A549 (cell line): Measurements from ENCODE around the gene VEZT. TPM values are rescaled to one million over a fixed set of nuclear protein-coding genes. Genes with fewer than 3 reads are reported as not detected.
A peak's percentile ranks its signal among the peaks of the same experiment; 100 is the strongest.
"Not testable (repeated sequence)": the region's sequence is repeated elsewhere in the genome, so short reads cannot be mapped to it uniquely, and the experiment has no call there.

ENCODE experiments used
- ATAC-seq, 2 experiments: fragments of 200-7000 bp in 1 of 2; fragments of >200 bp in 1 of 2; cut with Nextera tagmentation in 1 of 2; cut with Tn5 transposase in 1 of 2; 3 replicates each; pipeline versions ENCODE4 v1.8.0 to v1.9.1; 2018 to 2020; ENCODE audit warnings: mild to moderate bottlenecking in 1 of 2, moderate library complexity in 1 of 2
- CTCF ChIA-PET: fragments of 300-600 bp; sonication (Branson Sonifier 250); formaldehyde crosslinking; extraction: SDS; loops from one replicate; lab custom pipeline; 2021; ENCODE audit warnings: antibody characterized with exemption, inconsistent platforms; lab: Yijun Ruan, JAX
- POLR2A ChIA-PET: fragments of 350-600 bp; formaldehyde crosslinking; extraction: SDS; loops from one replicate; lab custom pipeline; 2021; ENCODE audit warnings: antibody characterized with exemption, inconsistent platforms; lab: Yijun Ruan, JAX
- DNase-seq, 2 experiments: peaks; one replicate each; pipeline versions ENCODE4 v3.0.0 to v3.0.0-alpha.2; 2011 to 2016; ENCODE audit warnings: low read depth in 1 of 2, low spot score in 1 of 2
- FAIRE-seq: peaks from 2 replicates; lab custom pipeline; 2011; peaks lifted over from hg19 to GRCh38; lab: Jason Lieb, UNC
- H3K27ac ChIP-seq, 2 experiments: fragments of >200 bp; sonication (Bioruptor Twin); formaldehyde crosslinking; 3 replicates each; pipeline ENCODE4 v1.5.1; 2016 to 2017
- H3K4me1 ChIP-seq: fragments of >200 bp; sonication (Bioruptor Twin); formaldehyde crosslinking; 3 replicates; pipeline ENCODE4 v1.6.1; 2016
- H3K4me2 ChIP-seq: fragments of >200 bp; sonication (Bioruptor Twin); formaldehyde crosslinking; 3 replicates; pipeline ENCODE4 v1.6.1; 2016
- H3K4me3 ChIP-seq: fragments of >200 bp; sonication (Bioruptor Twin); formaldehyde crosslinking; 3 replicates; pipeline ENCODE4 v1.5.1; 2016
- H3K9me3 ChIP-seq: fragments of >200 bp; sonication (Bioruptor Twin); formaldehyde crosslinking; 3 replicates; pipeline ENCODE4 v1.6.1; 2016
- ATOH8 ChIP-seq: fragments of 250-450 bp; sonication (Bioruptor Pico); IDR thresholded peaks from 2 replicates; pipeline ENCODE4 v1.5.0; 2020; ENCODE audit warnings: low read depth, mild to moderate bottlenecking, moderate library complexity
- BHLHE40 ChIP-seq: IDR thresholded peaks from 2 replicates; pipeline ENCODE4 v1.6.1; 2012; ENCODE audit warnings: low read depth, low read length, inconsistent platforms
- EHMT2 ChIP-seq: fragments of 200-600 bp; sonication (generic); IDR thresholded peaks from 2 replicates; pipeline ENCODE4 v1.6.1; 2016; ENCODE audit warnings: antibody characterized with exemption, low read depth, mild to moderate bottlenecking, moderate library complexity
- ESRRA ChIP-seq: fragments of 150-350 bp; IDR thresholded peaks from 2 replicates; pipeline ENCODE4 v1.6.1; 2014; ENCODE audit warnings: mild to moderate bottlenecking, low read length, borderline replicate concordance
- HOXB5 ChIP-seq: fragments of 250-450 bp; sonication (Bioruptor Pico); IDR thresholded peaks from 2 replicates; pipeline ENCODE4 v1.5.0; 2020; ENCODE audit warnings: mild to moderate bottlenecking, moderate library complexity
- MYC ChIP-seq: IDR thresholded peaks from 2 replicates; pipeline ENCODE4 v1.6.1; 2012; ENCODE audit warnings: mild to moderate bottlenecking, inconsistent platforms, low read length, improper control_type of control experiment, borderline replicate concordance
- NFE2L2 ChIP-seq: fragments of 150-350 bp; conservative IDR thresholded peaks from 2 replicates; pipeline ENCODE4 v1.6.1; 2014; ENCODE audit warnings: low read length
- POLR2AphosphoS2 ChIP-seq: conservative IDR thresholded peaks from 2 replicates; pipeline ENCODE4 v1.6.1; 2012; ENCODE audit warnings: low read length, improper control_type of control experiment, inconsistent platforms
- WGBS: methylation state at CpG from one replicate; pipeline ENCODE4 v1.1.6; 2017; ENCODE audit errors: missing lambda C conversion rate; 5-methylcytosine and 5-hydroxymethylcytosine counted together
- polyA plus RNA-seq, 4 experiments: library from polyadenylated mRNA; depleted of rRNA in 3 of 4; stranded (reverse); fragments of >200 nt; fragmentation: RNase III in 1 of 4; extraction: RNeasy Plus Mini Kit Qiagen cat#74134 plus additional on column Dnase treatment in 1 of 4; gene quantifications; 2 replicates in 3 of 4; 3 replicates in 1 of 4; pipeline ENCODE4 v1.2.3, GENCODE V29; 2011 to 2017
- TF ChIP-seq, protein P1 (sequence below): fragments of >200 bp; sonication (Bioruptor Twin); formaldehyde crosslinking; IDR thresholded peaks from 3 replicates; pipeline ENCODE4 v1.5.1; 2016
- TF ChIP-seq, protein P2 (sequence below): IDR thresholded peaks from 2 replicates; pipeline ENCODE4 v1.6.1; 2012

VEZT gene
- polyA plus RNA-seq, 2 of the 4 experiments (the other 2 are of a cell fraction), result 87.1 to 259 TPM

DNA sequence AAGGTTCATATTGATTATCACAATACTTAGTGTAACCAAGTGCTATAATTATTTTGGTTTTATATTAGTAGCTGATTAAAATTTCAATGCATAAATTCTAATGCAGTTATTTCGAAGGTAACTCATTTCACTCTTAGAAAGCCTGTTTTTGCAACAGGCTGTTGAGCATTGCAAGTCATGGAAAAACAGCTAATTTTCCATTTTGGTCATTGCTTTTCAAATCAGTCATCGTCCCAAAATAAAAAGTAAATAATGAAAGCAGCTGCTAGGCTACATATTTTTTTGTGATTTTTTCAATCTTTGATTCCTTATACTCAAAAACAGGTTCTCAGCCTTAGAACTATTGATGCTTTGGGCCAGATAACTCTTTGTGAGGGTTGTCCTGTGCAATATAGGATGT is 22.9 kb downstream of the VEZT start:
- FAIRE-seq (no peak), ATAC-seq (no peak), DNase-seq (no peak)
- ChIA-PET POLR2A (no interaction called here), CTCF (no interaction called here)
- Histone ChIP-seq H3K4me2 (no peak overlapping the region), H3K4me1 (peaks cover 67% of the 10 kb centered on the region), H3K27ac (no peak overlapping the region), H3K9me3 (no peaks in the 10 kb centered on the region), H3K4me3 (no peak overlapping the region)
- 89% methylated on average over 2 of the region's 2 CpGs for WGBS
- TF ChIP-seq EHMT2 (no peak), NFE2L2 (peak; percentile 49; the same call in 1 of the 2 replicates)

DNA sequence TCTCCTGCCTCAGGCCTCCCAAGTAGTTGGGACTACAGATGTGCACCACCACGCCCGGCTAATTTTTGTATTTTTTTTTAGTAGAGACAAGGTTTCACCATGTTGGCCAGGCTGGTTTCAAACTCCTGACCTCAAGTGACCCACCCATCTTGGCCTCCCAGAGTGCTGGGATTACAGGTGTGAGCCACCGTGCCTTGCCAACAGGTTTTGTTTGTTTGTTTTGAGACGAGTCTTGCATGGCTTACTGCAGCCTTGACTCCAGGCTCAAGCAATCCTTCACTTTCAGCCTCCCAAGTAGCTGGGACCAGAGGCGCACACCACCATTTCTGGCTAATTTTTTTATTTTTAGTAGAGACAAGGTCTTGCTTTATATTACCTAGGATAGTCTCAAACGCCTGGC is 23.5 kb downstream of the VEZT start:
- H3K9me3 ChIP-seq, H3K4me3 ChIP-seq, DNase-seq, POLR2A ChIA-PET, H3K4me2 ChIP-seq, FAIRE-seq, H3K27ac ChIP-seq, ATAC-seq: not testable (repeated sequence)
- peaks cover 73% of the 10 kb centered on the region for H3K4me1 ChIP-seq
- CTCF ChIA-PET, result interaction anchor here (0.6 kb wide), 1 partner anchor 72 kb away, joined by 3 read pairs; no protein-coding TSS in a partner anchor
- 77% methylated on average over 6 of the region's 6 CpGs for WGBS

DNA sequence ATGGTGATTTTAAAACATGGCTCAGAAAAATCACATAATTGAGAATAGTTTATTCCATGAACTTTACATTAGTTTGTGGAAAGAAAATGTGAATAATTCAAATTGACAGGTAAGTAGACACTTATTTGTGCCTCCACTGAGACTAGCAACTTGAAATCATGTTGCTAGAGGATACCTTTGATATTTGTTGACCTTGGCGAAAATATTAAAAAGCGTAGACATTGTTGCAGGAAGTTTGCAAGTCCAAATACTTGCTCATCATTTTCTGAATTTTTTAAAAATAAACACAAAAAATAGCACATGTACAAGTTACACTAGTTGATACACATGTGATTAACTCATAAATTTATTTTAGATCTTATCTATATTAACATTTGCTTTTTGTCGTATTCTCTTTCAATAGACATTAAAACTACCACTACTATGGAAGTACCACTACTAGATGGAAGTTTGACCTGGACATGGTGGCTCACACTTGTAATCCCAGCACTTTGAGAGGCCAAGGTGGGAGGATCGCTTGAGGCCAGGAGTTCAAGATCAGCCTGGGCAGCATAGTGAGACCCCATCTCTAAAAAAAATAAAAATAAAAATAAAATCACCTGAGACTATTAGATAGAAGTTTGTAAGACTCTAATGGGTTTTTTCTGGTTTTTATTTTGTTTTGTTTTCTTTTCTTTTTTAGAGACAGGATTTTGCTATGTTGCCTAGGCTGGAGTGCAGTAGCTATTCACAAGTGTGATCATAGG is 24.3 kb downstream of the VEZT start:
- TF ChIP-seq EHMT2 (no peak), HOXB5 (CRISPR knock-in tag) (no peak), MYC (no peak), BHLHE40 (no peak)
- TF ChIP-seq, protein P1, sequence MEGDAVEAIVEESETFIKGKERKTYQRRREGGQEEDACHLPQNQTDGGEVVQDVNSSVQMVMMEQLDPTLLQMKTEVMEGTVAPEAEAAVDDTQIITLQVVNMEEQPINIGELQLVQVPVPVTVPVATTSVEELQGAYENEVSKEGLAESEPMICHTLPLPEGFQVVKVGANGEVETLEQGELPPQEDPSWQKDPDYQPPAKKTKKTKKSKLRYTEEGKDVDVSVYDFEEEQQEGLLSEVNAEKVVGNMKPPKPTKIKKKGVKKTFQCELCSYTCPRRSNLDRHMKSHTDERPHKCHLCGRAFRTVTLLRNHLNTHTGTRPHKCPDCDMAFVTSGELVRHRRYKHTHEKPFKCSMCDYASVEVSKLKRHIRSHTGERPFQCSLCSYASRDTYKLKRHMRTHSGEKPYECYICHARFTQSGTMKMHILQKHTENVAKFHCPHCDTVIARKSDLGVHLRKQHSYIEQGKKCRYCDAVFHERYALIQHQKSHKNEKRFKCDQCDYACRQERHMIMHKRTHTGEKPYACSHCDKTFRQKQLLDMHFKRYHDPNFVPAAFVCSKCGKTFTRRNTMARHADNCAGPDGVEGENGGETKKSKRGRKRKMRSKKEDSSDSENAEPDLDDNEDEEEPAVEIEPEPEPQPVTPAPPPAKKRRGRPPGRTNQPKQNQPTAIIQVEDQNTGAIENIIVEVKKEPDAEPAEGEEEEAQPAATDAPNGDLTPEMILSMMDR, result no peak
- TF ChIP-seq, protein P2, sequence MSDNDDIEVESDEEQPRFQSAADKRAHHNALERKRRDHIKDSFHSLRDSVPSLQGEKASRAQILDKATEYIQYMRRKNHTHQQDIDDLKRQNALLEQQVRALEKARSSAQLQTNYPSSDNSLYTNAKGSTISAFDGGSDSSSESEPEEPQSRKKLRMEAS, result no peak
- TF ChIP-seq, all 56 proteins: peak for 0
- Histone ChIP-seq H3K4me1 (peaks cover 74% of the 10 kb centered on the region), H3K4me2 (no peak overlapping the region), H3K27ac (no peak overlapping the region), H3K4me3 (no peak overlapping the region), H3K9me3 (no peaks in the 10 kb centered on the region)
- ATAC-seq, result no peak
- FAIRE-seq, result no peak
- POLR2A ChIA-PET, result no interaction called here
- 89% methylated on average over 4 of the region's 4 CpGs for WGBS
- CTCF ChIA-PET, result interaction anchor here (1.3 to 5.6 kb wide), 2 partner anchors 93 to 169 kb away, joined by 4 to 31 read pairs; partner anchors contain the start of gene NR2C1
- no peak for DNase-seq

DNA sequence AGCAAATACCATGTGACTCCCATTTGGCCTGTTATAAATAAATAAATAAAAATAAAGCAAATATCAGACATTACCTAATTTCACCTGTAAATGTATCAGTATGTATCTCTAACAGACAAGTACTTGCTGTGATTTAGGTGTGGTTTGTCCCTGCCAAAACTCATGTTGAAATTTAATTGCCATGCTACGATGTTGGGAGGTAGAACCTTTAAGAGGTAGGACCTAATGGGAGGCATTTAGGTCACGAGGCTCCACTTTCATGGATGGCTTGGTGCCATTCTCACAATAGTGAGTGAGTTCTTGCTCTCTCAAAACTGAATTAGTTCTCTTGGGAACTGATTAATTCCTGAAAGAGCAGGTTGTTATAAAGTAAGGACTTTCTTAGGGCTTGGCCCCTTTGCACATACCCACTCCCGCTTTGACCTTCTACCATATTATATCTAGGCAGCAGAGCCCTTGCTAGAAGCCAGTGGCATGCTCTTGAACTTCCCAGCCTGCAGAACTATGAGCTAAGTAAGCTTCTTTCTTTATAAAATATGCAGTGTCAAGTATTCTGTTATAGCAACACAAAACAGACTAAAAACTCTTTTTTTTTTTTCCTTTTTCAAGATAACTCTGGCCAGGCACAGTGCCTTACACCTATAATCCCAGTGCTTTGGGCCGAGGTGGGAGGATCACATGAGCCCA is 26.0 kb downstream of the VEZT start:
- ATAC-seq, result no peak
- 89% methylated on average over 4 of the region's 4 CpGs for WGBS

More for the DNA sequence above, 26.0 kb downstream of the VEZT start:
- H3K4me2 ChIP-seq, result no peak overlapping the region; the same call in 2 of the 3 replicates
- CTCF ChIA-PET, result interaction anchor here (0.6 to 5.6 kb wide), 4 partner anchors 53 to 253 kb away, joined by 3 to 31 read pairs (median 4); partner anchors contain the start of gene NR2C1
- FAIRE-seq (no peak), DNase-seq (no peak)
- H3K4me3 ChIP-seq, result no peak overlapping the region
- 0 out of 2 replicates have a peak, but pooled peaks have one; percentile 14 for TF ChIP-seq POLR2AphosphoS2
- no peak for TF ChIP-seq ATOH8 (CRISPR knock-in tag)
- TF ChIP-seq ESRRA, result no peak
- TF ChIP-seq, all 56 proteins: peak for 1
- H3K4me1 ChIP-seq, result peaks cover 81% of the 10 kb centered on the region
- POLR2A ChIA-PET, result interaction anchor here (0.6 kb wide), 1 partner anchor 40 kb away, joined by 3 read pairs; no protein-coding TSS in a partner anchor
- 0 out of 6 replicates have a peak overlapping the region, but pooled peaks of 1 of the 2 experiments have one; percentile 9 for H3K27ac ChIP-seq
- H3K9me3 ChIP-seq, result no peaks in the 10 kb centered on the region
